HG03520 (cell line): ENCODE measurements around the gene BTBD9.
"Not testable (repeated sequence)": the region's sequence is repeated elsewhere in the genome, so short reads cannot be mapped to it uniquely, and the experiment has no call there.

ENCODE experiments used
- ATAC-seq: cut with Tn5 transposase; IDR thresholded peaks from one replicate; pipeline ENCODE4 v1.9.1; 2021; ENCODE audit warnings: mild to moderate bottlenecking, moderate library complexity; ENCODE audit not compliant: unreplicated experiment

The BTBD9 gene

DNA sequence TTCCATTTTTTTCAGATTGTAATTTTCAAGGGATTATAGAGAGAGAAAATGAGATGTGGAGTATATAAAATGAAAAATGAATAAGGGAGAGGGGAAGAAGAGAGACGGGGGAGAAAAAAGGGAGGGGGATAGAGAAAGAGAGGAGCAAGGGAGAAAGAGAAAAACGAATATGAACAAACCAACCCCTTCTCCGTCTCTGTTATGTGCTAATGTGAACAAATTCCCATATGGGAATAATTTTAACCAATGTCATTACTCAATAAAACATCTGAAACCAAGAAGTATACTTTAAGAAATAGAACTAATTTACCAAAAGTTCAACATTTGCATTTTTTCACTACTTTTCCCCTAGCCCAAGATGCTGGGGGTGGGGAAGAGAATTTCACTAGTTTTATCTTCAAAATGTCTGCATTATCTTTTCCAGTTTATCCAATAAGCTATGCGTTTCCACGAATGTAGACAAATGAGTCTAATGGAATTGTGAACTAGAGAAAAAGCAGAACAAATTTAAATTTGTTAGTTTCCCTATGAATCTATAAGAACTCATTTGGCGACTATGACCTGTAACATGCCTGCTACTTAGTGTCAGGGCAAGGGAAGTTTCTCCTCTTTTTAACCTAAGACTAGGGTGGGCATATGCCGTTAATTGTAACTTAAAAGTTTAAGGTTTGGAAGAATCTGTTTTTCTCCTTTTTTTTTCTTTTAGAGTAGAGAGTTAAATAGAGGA lies 286.3 kb downstream of the BTBD9 start:
- ATAC-seq: no peak

DNA sequence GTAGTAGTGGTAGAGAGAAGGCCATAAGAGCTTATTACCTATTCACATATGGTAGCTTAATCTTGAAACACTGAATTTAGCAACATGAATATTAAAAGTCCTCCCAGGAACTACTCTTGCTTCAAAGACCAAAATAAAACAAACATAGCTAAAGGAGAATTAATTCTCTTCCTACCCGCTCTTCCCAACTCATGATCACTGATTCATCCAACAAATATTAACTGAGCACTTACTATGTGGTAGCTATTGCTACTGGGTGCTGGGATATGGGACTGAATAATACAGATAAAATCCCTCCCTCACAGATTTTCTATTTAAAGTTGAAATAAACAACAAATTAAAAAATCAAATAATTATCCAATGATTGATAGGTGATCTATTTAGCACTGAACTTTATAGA lies 287.1 kb downstream of the BTBD9 start:
- ATAC-seq: no peak

DNA sequence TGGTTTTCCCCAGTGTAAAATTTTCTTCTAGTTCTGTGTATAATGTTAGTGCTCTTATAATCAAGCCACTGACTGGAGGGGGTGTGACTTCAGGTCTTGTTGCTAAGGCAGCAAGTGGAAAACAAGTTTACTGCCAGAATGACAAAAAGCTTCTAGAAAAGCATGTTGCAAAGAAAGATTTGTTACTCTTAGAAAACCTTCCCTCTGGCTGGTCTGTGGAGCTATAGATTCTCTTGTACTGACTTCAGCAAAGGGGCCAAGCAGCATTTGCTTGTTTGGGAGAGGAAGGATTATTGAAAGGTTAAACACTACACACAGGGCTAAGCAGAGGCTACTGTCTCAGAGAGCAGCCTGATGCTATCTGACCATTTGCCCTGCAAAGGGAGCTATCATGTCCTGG lies 288.8 kb downstream of the BTBD9 start:
- ATAC-seq: no peak

DNA sequence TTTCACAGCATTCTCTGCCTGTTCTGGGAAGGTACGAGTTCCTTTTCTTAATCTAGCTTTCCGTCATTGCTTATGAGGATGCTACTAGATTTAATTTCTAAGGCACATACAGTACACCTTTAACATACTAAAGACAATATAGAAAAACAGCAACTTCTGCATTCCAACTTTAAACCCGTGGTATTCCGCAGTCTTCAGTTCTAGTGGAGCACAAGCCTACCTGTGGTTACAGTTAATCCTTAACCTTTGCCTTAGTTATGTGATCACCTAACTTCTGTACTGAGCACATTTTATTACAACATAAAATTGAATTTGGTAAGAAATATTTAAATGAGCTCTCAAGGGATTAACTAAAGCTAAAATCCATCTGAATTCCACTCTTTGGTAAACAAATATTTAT lies 289.5 kb downstream of the BTBD9 start:
- no peak for ATAC-seq

DNA sequence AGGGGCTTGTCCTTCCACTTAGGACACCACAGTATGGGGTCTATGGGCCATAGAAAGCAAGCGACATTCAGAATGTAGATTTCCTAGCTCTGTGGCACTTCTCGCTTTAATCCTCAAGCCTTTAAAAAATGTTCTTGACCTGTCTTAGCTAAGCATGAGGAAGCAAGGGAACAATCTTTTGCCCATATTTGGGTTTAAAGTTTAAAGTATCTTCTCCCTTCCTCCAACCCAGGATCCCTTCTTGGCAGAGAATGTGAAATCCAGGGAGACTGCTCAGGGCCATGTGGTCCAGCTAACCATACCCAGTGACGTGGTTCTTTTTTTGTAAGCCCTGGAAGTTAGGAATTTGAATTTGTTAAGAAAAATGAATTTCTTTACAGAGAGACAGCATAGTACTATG lies 289.9 kb downstream of the BTBD9 start:
- ATAC-seq: no peak

DNA sequence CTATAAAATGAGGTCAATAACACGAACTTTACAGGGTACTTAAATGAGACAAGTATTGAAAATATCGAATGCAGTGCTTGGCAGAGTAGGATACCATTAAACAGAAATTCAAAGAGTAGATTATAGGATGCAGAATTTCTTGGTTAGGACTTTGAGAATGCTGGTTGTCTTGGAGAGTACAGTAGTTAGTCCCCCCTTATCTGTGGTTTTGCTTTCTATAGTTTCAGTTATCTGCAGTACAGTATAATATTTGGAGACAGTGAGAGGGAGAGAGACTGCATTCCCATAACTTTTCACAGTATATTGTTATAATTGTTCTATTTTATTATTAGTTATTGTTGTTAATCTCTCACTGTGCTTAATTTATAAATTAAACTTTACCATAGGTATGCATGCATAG lies 290.5 kb downstream of the BTBD9 start:
- no peak for ATAC-seq

DNA sequence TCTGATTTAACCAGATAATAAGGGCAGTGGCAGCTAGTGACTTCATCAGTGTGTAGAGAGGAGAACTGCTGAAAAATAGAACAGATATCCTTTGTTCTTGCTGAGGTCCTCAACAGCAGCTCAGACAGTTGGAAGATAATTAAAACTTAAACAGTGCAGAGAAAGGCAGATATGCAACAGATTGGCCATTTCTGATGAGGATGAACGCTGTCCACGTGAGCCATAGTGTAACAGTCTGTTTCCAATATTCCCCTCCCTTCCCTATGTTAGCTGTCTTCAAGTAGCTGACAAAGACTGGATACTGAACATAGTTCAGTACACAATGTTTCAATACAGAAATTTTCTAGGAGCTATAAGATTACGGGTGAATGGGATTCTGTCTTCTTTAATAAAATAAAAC lies 291.4 kb downstream of the BTBD9 start:
- ATAC-seq: no peak

DNA sequence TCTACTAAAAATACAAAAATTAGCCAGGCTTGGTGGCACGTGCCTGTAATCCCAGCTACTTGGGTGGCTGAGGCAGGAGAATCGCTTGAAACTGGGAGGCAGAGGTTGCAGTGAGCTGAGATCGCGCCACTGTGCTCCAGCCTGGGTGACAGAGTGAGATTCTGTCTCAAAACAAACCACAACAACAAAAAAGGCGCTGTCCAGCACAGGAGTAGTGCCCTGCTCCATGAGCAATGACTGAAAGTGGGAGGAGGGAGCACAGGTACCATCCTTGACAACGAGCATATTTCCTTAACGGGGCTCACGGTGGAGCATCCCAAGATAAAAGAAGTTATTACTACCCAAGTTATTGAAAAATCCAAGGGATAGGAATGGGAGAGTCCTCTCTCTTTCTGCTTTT lies 291.9 kb downstream of the BTBD9 start:
- not testable (repeated sequence) for ATAC-seq

DNA sequence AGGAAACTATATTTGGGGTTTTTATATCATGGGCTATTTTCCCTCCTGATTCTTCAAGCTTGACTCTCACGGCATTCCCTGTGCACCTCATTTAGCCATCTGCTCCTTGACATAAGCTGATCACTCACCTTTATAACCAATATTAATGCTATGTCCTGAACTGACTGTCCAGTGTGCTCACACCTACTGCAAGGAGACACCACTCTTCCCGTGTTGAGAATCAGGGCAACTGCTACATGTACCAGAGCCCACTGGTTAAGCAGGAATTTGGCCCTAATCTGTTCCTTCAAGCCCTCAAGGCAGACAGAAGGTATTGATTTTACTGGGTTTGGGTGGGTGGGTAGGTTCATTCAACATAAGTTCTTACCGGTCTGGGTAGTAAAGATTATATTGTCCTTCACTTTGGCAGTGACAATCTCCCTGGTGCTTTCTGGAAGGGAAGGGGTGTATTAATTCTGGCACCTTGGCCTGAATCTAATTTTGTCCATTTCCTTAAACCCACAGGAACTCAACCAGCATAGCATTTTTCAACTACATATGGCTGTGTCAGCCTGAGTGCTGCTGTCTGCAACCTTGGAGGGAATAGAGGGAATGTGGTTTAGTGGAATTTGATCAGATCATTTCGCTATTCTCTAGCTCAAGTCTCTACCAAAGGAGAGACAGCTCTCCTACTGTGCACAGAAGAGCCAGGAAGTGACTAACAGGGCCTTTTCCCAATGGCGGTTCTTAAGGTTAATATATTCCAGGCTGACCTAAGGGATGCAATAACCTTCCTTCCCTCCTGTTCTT lies 293.2 kb downstream of the BTBD9 start:
- no peak for ATAC-seq

DNA sequence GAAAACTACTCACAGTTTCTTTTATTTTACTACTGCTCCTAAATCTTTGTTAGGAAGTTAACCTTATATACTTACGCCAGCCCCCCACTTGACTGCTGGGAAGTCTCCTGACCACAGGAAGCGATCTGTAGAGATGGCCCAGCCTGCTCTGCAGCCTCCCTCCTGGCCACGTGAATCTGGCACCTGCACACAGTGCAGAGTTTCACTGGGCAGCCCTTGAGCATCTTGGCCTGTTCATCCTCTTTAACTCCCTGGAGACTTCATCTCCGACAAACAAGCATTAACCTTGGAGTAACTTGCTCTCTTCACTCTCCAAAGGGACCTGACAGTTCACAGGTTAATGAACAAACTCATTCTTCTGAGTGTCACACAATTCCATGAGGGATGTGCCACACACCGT lies 294.1 kb downstream of the BTBD9 start:
- ATAC-seq: no peak

DNA sequence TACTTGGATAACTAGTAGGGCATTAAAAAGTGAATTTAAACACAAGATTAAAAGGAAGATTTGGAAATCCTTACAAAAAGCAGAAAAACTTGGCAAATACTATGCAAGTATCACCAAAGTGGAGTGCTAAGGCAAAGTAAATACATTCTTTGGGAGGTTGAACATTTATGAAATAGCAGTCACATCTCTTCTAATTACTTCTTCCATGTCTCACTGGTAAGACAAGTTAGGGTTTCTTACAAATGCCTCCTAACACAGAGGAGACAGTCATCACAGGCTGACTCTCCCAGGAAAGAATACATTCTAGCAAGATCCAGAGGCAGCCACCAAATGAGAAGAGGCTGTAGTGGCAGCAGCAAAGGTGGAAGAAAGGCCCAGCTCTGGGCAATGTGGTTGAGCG lies 298.2 kb downstream of the BTBD9 start:
- ATAC-seq: no peak

DNA sequence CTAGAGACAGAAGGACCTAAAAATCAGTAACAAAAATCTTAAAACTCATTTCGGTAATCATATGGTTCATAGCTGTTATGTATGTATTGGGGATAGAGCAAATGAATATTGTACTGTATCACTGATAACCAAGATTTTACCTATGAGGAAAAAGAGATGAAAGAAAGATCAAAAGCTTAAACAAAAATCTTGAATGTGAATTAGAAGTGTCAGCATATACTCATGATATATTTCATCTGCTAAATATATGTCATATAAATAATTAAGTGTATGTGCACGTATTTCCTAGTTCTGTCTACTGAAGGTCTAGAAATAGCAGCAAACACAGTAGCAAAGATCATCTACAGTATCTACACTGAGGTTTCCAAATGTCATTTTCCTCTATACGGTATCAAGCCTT lies 299.8 kb downstream of the BTBD9 start:
- ATAC-seq: no peak

DNA sequence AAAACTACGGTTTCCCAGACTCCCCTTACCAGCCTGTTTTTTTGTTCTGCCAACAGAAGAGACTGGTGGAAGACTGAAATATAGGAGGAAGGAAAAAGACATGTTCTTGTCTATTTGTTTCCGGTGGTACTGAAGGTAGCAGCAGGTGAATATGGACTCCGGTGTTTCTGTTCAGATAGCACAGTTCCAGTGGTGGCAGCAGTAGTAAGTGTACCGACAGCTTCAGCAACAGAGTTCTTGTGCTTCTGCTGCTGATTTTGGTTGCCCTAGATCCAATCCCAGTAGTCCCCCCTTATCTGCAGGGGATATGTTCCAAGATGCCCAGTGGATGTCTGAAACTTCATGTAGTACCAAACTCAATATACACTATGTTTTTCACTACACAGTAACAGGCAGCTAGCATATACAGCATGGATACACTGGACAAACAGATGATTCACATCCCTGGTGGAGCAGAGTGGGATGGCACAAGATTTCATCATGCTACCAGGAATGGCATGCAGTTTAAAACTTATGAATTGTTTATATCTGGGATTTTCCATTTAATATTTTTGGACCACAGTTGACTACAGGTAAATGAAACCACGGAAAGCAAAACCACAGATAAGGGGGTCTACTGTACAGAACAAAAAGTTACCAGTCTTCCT lies 301.8 kb downstream of the BTBD9 start:
- no peak for ATAC-seq

DNA sequence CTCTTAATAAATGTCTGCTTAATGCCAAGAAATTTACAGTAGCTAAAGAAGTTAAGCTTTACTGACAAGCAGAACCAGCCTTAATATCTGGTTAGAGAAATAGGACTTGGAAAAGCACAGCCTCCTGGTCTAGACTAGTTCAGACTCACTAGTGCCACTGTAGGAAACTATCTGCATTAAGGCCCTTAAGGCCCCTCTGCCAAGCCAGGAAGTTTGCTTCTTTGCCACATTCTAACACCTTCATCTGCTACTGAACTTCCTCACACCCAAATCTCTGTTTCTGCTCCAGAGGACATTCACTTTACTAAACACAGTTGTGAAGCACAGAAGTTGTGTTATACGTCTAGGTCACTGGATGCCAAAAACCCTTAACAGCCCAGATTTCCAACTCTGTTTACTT lies 302.8 kb downstream of the BTBD9 start:
- ATAC-seq: no peak

DNA sequence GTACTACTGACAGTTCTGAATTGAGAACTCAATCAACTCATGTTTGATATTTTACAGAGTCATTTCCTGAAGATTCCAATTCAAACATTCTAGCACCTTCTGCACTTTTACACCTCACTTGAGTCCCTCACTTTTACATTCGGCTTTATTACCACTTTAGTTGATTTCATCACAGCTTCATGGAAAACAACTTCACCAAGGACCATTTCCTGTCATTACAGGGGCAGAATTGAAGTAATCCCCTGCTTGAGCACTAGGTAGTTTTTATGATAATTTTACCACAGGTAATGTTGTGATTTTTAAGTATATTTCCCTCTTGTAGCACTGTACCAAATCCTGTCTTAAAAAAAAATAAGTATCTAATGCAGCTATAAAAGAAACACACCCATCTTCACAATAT lies 312.9 kb downstream of the BTBD9 start:
- ATAC-seq: no peak

DNA sequence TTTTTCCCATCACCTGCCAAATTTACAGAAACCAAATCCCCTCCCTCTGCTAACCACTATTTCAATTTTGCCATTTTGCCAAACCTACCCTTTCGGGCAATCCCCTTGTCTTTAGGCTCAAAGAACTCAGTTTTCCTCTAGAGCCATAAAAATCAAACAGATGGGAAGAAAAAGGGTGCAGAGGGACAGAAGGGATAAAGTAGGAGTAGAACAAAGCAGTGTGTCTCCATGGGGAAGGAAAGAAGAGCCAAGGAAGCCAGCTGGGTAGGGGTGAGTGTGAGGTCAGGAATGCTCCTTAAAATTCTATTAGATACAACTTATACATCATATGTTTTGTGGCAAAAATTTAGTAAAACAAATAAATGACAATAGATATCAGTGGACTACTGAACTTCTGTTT lies 316.5 kb downstream of the BTBD9 start:
- no peak for ATAC-seq

DNA sequence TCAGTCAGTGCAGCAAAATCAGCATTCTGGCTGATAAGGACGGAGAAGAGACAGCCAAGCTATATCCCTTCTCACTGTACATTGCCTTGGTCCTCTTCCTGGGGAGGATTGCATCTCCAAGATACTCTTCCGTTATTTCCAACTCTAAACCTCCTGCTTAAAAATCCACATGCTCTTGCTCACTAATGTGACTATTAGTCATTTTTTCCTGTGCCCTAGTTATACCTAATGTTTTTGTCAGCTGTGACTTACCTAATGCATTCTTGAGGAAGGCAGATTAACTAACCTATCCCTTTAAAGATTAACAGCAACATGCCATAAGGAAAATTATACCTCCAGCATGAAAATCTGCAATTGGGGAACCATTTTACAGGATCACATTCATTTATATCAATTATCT lies 317.6 kb downstream of the BTBD9 start:
- ATAC-seq: no peak

DNA sequence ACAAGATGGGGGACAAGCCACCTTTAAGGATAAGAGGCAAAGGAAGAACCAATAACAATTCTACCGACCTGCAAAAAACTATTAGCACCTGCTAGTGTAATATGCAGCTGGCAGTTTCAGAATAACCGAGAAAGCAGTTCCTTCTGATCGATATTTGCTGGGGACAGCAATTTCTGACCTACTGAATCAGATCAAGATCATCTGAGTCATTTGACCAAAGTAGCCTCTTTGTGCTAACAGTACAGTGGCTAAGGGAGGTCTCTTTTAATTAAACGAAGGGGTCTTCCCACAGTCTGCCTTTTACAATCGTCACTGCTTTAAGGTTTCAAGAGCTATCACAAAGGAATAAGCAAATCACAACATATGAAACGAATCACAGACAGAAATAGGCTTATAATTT lies 318.9 kb downstream of the BTBD9 start:
- ATAC-seq: peak; percentile 44

DNA sequence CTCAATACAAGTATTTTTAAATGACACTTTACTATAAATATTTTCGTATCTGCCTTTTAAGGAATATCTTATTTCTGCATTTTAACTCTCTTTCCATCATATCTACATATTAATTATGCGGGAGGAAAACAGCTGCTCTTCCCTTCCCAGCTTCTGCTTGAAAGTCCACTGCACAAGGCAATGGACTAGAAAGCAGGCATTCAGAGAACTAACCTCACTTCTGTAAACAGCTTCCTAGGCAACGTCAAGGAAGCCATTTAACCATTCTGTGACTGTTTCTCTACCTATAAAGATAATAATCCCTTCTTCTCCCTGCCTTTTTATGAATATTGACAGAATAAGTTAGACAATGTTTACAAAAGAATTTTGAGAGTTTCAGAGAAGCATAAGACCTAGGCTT lies 319.4 kb downstream of the BTBD9 start:
- no peak for ATAC-seq

DNA sequence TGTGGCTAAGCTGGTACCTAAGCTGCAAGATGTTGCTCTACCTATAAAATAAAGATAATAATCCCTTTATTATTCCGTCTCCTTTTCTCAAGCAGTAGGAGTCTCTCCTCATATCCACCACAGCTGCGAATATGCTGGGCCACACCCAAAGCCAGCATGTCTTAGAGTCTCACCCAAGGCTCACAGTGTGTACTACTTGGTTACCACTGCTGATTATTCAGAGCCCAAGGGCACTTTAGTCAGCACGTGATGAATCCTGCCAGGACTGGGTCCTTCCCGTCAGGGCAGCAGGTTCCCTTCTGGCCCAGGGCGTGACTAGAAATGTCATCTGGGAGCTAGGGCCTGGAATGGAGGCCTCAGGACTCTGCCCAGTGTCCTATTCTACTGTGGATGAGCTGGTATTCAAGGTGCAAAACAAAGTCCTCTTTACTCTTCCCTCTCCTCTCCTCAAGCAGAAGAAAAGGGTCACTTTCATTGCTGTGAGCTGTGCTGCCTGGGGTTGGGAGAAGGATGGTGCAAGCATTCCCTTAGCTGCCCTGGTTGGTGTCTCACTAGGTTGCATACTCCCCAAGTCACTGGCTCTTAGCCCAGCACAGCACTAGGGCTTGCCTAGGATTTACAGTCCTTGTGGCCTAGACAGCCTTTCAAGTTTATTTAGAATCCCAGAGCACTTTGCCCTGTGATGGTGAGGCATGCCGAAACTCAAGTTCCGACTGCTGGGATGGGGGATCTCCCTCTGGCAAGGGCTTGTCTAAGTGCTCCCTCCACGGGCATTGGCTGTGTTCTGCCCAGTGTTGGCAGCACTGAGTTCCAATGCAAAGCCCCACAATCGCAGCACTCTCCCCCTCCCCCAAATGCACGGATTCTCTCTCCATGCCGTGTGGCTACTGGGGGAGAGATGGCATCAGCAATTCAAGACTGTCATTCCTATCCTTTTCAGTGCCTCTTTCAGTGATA lies 320.2 kb downstream of the BTBD9 start:
- no peak for ATAC-seq
